Measurements from ENCODE around the gene DRAP1.
"Not testable (repeated sequence)": the region's sequence is repeated elsewhere in the genome, so short reads cannot be mapped to it uniquely, and the experiment has no call there.

Gene DRAP1

DNA sequence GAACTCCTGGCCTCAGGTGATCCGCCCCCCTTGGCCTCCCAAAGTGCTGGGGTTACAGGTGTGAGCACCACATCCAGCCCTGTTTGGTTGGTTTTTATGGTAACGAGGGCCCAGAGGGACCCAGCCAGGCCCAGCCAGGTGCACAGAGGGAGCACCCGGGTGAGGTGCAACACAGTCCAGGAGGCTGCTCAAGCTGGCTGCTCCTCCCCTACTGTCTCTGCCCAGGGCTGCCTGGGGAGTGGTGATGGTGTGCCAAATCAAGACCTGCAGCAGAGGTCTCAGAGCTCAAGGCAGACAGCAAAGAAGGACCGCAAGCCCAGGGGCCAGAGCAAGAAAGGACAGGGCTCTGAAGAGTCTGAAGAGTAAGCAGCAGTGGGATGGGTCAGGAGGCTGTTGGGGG lies 27.4 kb downstream of the DRAP1 start:
- H3F3A ChIP-seq (ENCODE audit: insufficient read depth, low read length) = no peaks in the 10 kb centered on the region
- DNase-seq = no peak
- H3K79me2 ChIP-seq (ENCODE audit: low read length) = no peaks in the 10 kb centered on the region
- no peaks in the 10 kb centered on the region for H4K20me1 ChIP-seq (ENCODE audit: insufficient read depth, low read length)
- H3K4me2 ChIP-seq (ENCODE audit: low read depth, low read length) = no peak overlapping the region
- H3K9ac ChIP-seq (ENCODE audit: low read length) = no peak overlapping the region
- H3K36me3 ChIP-seq (replicated peaks; ENCODE audit: insufficient read depth, low read length) = no peaks in the 10 kb centered on the region
- no peaks in the 10 kb centered on the region for H3K9me2 ChIP-seq (replicated peaks; ENCODE audit: insufficient read depth, low read length)
- 0 out of 2 replicates have a peak, but pooled peaks cover 4% of the 10 kb centered on the region for H3K4me1 ChIP-seq (ENCODE audit: low read length)
- TF ChIP-seq, protein P1, sequence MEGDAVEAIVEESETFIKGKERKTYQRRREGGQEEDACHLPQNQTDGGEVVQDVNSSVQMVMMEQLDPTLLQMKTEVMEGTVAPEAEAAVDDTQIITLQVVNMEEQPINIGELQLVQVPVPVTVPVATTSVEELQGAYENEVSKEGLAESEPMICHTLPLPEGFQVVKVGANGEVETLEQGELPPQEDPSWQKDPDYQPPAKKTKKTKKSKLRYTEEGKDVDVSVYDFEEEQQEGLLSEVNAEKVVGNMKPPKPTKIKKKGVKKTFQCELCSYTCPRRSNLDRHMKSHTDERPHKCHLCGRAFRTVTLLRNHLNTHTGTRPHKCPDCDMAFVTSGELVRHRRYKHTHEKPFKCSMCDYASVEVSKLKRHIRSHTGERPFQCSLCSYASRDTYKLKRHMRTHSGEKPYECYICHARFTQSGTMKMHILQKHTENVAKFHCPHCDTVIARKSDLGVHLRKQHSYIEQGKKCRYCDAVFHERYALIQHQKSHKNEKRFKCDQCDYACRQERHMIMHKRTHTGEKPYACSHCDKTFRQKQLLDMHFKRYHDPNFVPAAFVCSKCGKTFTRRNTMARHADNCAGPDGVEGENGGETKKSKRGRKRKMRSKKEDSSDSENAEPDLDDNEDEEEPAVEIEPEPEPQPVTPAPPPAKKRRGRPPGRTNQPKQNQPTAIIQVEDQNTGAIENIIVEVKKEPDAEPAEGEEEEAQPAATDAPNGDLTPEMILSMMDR (IDR thresholded peaks at IDR 0.05; ENCODE audit: low read length) = no peak
- TF ChIP-seq EZH2 (optimal IDR thresholded peaks at IDR 0.05; ENCODE audit: low read depth, low read length) (no peak), EZH2phosphoT487 (IDR thresholded peaks at IDR 0.05; ENCODE audit: low read length) (no peak)
- H3K4me3 ChIP-seq (ENCODE audit: low read length) = no peak overlapping the region
- no peaks in the 10 kb centered on the region for H3K27me3 ChIP-seq (replicated peaks; ENCODE audit: insufficient read depth, low read length)
- H3K27ac ChIP-seq (ENCODE audit: low read length) = no peak overlapping the region
- no peak overlapping the region for H2AFZ ChIP-seq (ENCODE audit: low read length)
- H3K9me3 ChIP-seq (replicated peaks; ENCODE audit: insufficient read depth, low read length) = no peaks in the 10 kb centered on the region

- H3K9ac ChIP-seq (ENCODE audit: low read length) = no peak overlapping the region
Measured at GRCh38 chr11:65947133-65947532, 27.9 kb downstream of the DRAP1 start.

DNA sequence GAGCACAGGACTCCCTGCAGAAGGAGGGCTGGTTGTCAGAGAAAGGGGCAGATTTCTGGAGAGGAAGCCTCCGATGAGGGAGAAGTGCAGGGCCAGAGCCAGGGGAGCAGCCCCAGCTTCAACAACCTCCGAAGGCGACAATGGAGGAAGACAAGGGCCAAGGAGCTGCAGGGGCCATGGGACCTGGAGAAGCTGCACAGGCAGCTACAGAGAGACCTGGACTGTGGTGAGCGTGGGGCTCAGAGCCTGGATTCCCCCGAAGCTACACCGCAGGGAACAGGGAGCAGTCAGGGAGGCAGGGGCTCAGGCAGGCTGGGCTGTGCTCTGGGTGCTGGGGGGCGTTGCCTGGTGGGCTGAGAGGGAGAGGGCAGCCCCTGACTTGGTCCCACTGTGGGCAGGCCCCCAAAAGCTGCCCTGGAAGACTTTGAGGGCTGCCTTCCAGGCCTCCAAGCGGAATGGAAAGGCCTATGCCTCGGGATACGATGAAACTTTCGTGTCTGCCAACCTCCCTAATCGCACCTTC lies 28.4 kb downstream of the DRAP1 start:
- H3K9ac ChIP-seq (ENCODE audit: low read length) = no peak overlapping the region
- H3K4me3 ChIP-seq (ENCODE audit: low read length) = no peak overlapping the region
- DNase-seq = no peak
- H3K27ac ChIP-seq (ENCODE audit: low read length) = no peak overlapping the region
- H4K20me1 ChIP-seq (ENCODE audit: insufficient read depth, low read length) = no peaks in the 10 kb centered on the region
- H3K9me3 ChIP-seq (replicated peaks; ENCODE audit: insufficient read depth, low read length) = no peaks in the 10 kb centered on the region
- H2AFZ ChIP-seq (ENCODE audit: low read length) = no peak overlapping the region
- H3F3A ChIP-seq (ENCODE audit: insufficient read depth, low read length) = no peaks in the 10 kb centered on the region
- no peaks in the 10 kb centered on the region for H3K79me2 ChIP-seq (ENCODE audit: low read length)
- no peaks in the 10 kb centered on the region for H3K36me3 ChIP-seq (replicated peaks; ENCODE audit: insufficient read depth, low read length)
- H3K4me2 ChIP-seq (ENCODE audit: low read depth, low read length) = no peak overlapping the region
- no peaks in the 10 kb centered on the region for H3K27me3 ChIP-seq (replicated peaks; ENCODE audit: insufficient read depth, low read length)
- TF ChIP-seq, protein P1 (IDR thresholded peaks at IDR 0.05; ENCODE audit: low read length) = no peak
- TF ChIP-seq EZH2 (optimal IDR thresholded peaks at IDR 0.05; ENCODE audit: low read depth, low read length) (no peak), EZH2phosphoT487 (IDR thresholded peaks at IDR 0.05; ENCODE audit: low read length) (no peak)
- H3K4me1 ChIP-seq (ENCODE audit: low read length) = 0 out of 2 replicates have a peak, but pooled peaks cover 4% of the 10 kb centered on the region
- no peaks in the 10 kb centered on the region for H3K9me2 ChIP-seq (replicated peaks; ENCODE audit: insufficient read depth, low read length)

More at GRCh38 chr11:65947133-65947532, 27.9 kb downstream of the DRAP1 start:
- DNase-seq = no peak
- no peaks in the 10 kb centered on the region for H3K36me3 ChIP-seq (replicated peaks; ENCODE audit: insufficient read depth, low read length)
- 0 out of 2 replicates have a peak, but pooled peaks cover 4% of the 10 kb centered on the region for H3K4me1 ChIP-seq (ENCODE audit: low read length)
- no peaks in the 10 kb centered on the region for H3K9me3 ChIP-seq (replicated peaks; ENCODE audit: insufficient read depth, low read length)
- no peak overlapping the region for H2AFZ ChIP-seq (ENCODE audit: low read length)
- no peaks in the 10 kb centered on the region for H3K9me2 ChIP-seq (replicated peaks; ENCODE audit: insufficient read depth, low read length)
- H3K79me2 ChIP-seq (ENCODE audit: low read length) = no peaks in the 10 kb centered on the region
- no peak overlapping the region for H3K27ac ChIP-seq (ENCODE audit: low read length)
- TF ChIP-seq, protein P1 (IDR thresholded peaks at IDR 0.05; ENCODE audit: low read length) = no peak
- TF ChIP-seq EZH2 (optimal IDR thresholded peaks at IDR 0.05; ENCODE audit: low read depth, low read length) (no peak), EZH2phosphoT487 (IDR thresholded peaks at IDR 0.05; ENCODE audit: low read length) (no peak)
- H4K20me1 ChIP-seq (ENCODE audit: insufficient read depth, low read length) = no peaks in the 10 kb centered on the region
- no peaks in the 10 kb centered on the region for H3F3A ChIP-seq (ENCODE audit: insufficient read depth, low read length)
- H3K27me3 ChIP-seq (replicated peaks; ENCODE audit: insufficient read depth, low read length) = no peaks in the 10 kb centered on the region
- no peak overlapping the region for H3K4me3 ChIP-seq (ENCODE audit: low read length)
- H3K4me2 ChIP-seq (ENCODE audit: low read depth, low read length) = no peak overlapping the region

- H3F3A ChIP-seq (ENCODE audit: insufficient read depth, low read length); H3K4me2 ChIP-seq (ENCODE audit: low read depth, low read length); H3K4me3 ChIP-seq (ENCODE audit: low read length); H3K36me3 ChIP-seq (replicated peaks; ENCODE audit: insufficient read depth, low read length); H3K9me3 ChIP-seq (replicated peaks; ENCODE audit: insufficient read depth, low read length); H2AFZ ChIP-seq (ENCODE audit: low read length); H3K9ac ChIP-seq (ENCODE audit: low read length); H3K79me2 ChIP-seq (ENCODE audit: low read length); H3K27ac ChIP-seq (ENCODE audit: low read length); H3K27me3 ChIP-seq (replicated peaks; ENCODE audit: insufficient read depth, low read length); H3K9me2 ChIP-seq (replicated peaks; ENCODE audit: insufficient read depth, low read length); H4K20me1 ChIP-seq (ENCODE audit: insufficient read depth, low read length); DNase-seq; H3K4me1 ChIP-seq (ENCODE audit: low read length): not testable (repeated sequence)
Measured at GRCh38 chr11:65950711-65951110, 31.5 kb downstream of the DRAP1 start.

DNA sequence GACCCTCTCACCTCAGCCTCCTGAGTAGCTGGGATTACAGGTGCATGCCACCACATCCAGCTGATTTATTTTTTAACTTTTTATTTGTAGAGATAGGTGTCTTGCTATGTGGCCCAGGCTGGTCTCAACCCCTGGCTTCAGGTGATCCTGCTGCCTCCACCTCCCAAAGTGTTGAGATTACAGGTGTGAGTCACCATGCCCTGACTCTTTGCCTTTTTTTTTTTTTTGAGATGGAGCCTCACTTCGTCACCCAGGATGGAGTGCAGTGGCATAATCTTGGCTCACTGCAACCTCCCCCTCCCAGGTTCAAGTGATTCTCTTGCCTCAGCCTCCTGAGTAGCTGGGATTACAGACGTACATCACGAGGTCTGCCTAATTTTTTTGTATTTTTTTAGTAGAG lies 32.4 kb downstream of the DRAP1 start:
- not testable (repeated sequence) for H4K20me1 ChIP-seq (ENCODE audit: insufficient read depth, low read length); H3K4me3 ChIP-seq (ENCODE audit: low read length); H3K27ac ChIP-seq (ENCODE audit: low read length); H3K27me3 ChIP-seq (replicated peaks; ENCODE audit: insufficient read depth, low read length); H3F3A ChIP-seq (ENCODE audit: insufficient read depth, low read length); DNase-seq; H3K9me3 ChIP-seq (replicated peaks; ENCODE audit: insufficient read depth, low read length); H3K9ac ChIP-seq (ENCODE audit: low read length); H3K4me2 ChIP-seq (ENCODE audit: low read depth, low read length); H3K36me3 ChIP-seq (replicated peaks; ENCODE audit: insufficient read depth, low read length); H2AFZ ChIP-seq (ENCODE audit: low read length); H3K79me2 ChIP-seq (ENCODE audit: low read length); H3K9me2 ChIP-seq (replicated peaks; ENCODE audit: insufficient read depth, low read length); H3K4me1 ChIP-seq (ENCODE audit: low read length)

Measured in MM.1S (cell line).